ENCODE data around the gene PDE7B. TPM values are rescaled to one million over a fixed set of nuclear protein-coding genes. Genes with fewer than 3 reads are reported as not detected.

Gene PDE7B
- total and polyA plus RNA-seq, 2 of the 4 experiments (the other 2 are of a cell fraction) = 7.8 to 12.4 TPM

GRCh38 chr6:136087986-136088385, 236.5 kb downstream of the PDE7B start:
- H3K14ac ChIP-seq (replicated peaks; ENCODE audit: low read depth, low read length) = 0 out of 2 replicates have a peak overlapping the region, but pooled peaks have one; percentile 37
- H2AFZ ChIP-seq (replicated peaks; ENCODE audit: low read length, poor library complexity) = no peak overlapping the region
- no peak overlapping the region for H3K4me3 ChIP-seq (ENCODE audit: insufficient read depth, low read depth, low read length)
- no peak overlapping the region for H2BK20ac ChIP-seq (ENCODE audit: low read depth, low read length)
- no peak overlapping the region for H2BK15ac ChIP-seq (ENCODE audit: low read depth, low read length)
- intact Hi-C loops (cut with micrococcal nuclease) (no loop called here), in situ Hi-C loops (cut with MboI; ENCODE audit: low sequenced_read_pairs) (no loop called here), dilution Hi-C loops (cut with HindIII; ENCODE audit: low sequenced_read_pairs, unreplicated experiment) (no loop called here)
- H3K4ac ChIP-seq (ENCODE audit: low read depth, low read length) = no peak overlapping the region; the same call in 1 of the 2 replicates
- BruUV-seq (replicated peaks) = no TSS peak
- H3K9ac ChIP-seq (ENCODE audit: low read depth, low read length) = no peak overlapping the region
- ChIA-PET POLR2A (ENCODE audit: unreplicated experiment) (no interaction called here), CTCF (no interaction called here)
- H4K91ac ChIP-seq (ENCODE audit: insufficient read depth, low read depth, low read length) = no peak overlapping the region
- no peak overlapping the region; the same call in 1 of the 2 replicates for H3K4me2 ChIP-seq (ENCODE audit: low read depth, low read length)
- H4K8ac ChIP-seq (ENCODE audit: low read depth in 2 of 2, low read length in 2 of 2) = 0 out of 4 replicates have a peak overlapping the region, but pooled peaks of 1 of the 2 experiments have one; percentile 20
- peak overlapping the region; percentile 68; the same call in 1 of the 2 replicates for H3K18ac ChIP-seq (ENCODE audit: low read depth, low read length)
- no peak overlapping the region for H3K23ac ChIP-seq (ENCODE audit: low read depth, low read length)
- H4K20me1 ChIP-seq (ENCODE audit: insufficient read depth, low read length) = no peaks in the 10 kb centered on the region
- H2AK5ac ChIP-seq (ENCODE audit: low read depth, low read length) = no peak overlapping the region
- no peaks in the 10 kb centered on the region for H3K9me3 ChIP-seq (ENCODE audit: control insufficient read depth, insufficient read depth, low read length)
- DNase-seq (peak; percentile 82), ATAC-seq (ENCODE audit: low read depth) (peak; percentile 35)
- TF ChIP-seq BHLHE40 (IDR thresholded peaks at IDR 0.05; ENCODE audit: low read depth, low read length) (no peak), CEBPB (IDR thresholded peaks at IDR 0.05; ENCODE audit: low read depth, low read length) (peak; percentile 43; the same call in 1 of the 2 replicates)
- peaks cover 23 to 71% of the 10 kb centered on the region in 2 experiments; a peak in 3 of 4 replicates for H3K79me1 ChIP-seq (ENCODE audit: low read depth in 1 of 2, low read length in 2 of 2)
- H3K9me1 ChIP-seq (ENCODE audit: insufficient read depth, low read length) = peaks cover 5% of the 10 kb centered on the region; the same call in 1 of the 2 replicates
- H3K56ac ChIP-seq (ENCODE audit: extremely low read depth, insufficient read depth, low read length) = no peak overlapping the region
- WGBS, 2 experiments (ENCODE audit: extremely low coverage in 2 of 2, insufficient read length in 1 of 2) = 100% methylated on average over 1 of the region's 6 CpGs; no CpG with 5 or more reads in 1 of the 2 experiments
- H3K36me3 ChIP-seq (ENCODE audit: control insufficient read depth, insufficient read depth, low read length) = peaks cover 2% of the 10 kb centered on the region; the same call in 1 of the 2 replicates
- no peak overlapping the region for H2BK120ac ChIP-seq (ENCODE audit: low read depth, low read length)
- peaks cover 26% of the 10 kb centered on the region for H3K4me1 ChIP-seq (ENCODE audit: control insufficient read depth, insufficient read depth, low read length)
- no peak overlapping the region for H4K5ac ChIP-seq (ENCODE audit: low read depth, low read length)
- H3K27ac ChIP-seq (ENCODE audit: insufficient read depth, low read length) = no peak overlapping the region
- H2AK9ac ChIP-seq (replicated peaks; ENCODE audit: low read depth, low read length, poor library complexity) = no peak overlapping the region
- no peaks in the 10 kb centered on the region for H3K27me3 ChIP-seq (ENCODE audit: control insufficient read depth, insufficient read depth, low read length)
- H2BK5ac ChIP-seq (ENCODE audit: low read depth, low read length, poor library complexity, severe bottlenecking) = peak overlapping the region; percentile 54
